ENCODE results near the gene RAB8A.
A peak's percentile ranks its signal among the peaks of the same experiment; 100 is the strongest.
"Not testable (repeated sequence)": the region's sequence is repeated elsewhere in the genome, so short reads cannot be mapped to it uniquely, and the experiment has no call there.

Gene RAB8A

GRCh38 chr19:16112778-16113177, 1.1 kb downstream of the RAB8A start:
- DNase-seq (ENCODE audit: low read depth) = peak; percentile 91

DNA sequence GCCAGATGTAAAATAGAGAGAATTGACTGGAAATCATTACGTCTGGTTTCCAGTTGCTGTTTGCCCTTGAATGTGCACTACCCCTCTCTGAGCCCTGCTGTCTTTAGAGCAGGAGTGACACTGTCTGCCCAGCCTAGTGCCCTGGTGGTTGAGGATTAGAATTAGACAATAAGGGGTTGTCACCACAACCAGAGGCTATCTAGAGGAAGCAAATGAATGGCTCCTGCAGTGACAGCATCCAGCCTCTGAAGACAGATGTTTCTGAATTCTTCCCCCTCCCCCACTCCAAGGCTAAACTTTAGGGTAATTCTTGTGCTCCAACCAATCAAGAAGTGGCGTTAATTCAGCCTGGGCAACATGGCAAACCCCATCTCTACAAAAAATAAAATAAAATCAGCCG, 2.0 kb downstream of the RAB8A start:
- peak; percentile 73 for DNase-seq (ENCODE audit: low read depth)

- DNase-seq (ENCODE audit: low read depth) = no peak
Observed at GRCh38 chr19:16115301-16116039, 3.8 kb downstream of the RAB8A start.

GRCh38 chr19:16116067-16116466, 4.4 kb downstream of the RAB8A start:
- DNase-seq (ENCODE audit: low read depth) = no peak

DNA sequence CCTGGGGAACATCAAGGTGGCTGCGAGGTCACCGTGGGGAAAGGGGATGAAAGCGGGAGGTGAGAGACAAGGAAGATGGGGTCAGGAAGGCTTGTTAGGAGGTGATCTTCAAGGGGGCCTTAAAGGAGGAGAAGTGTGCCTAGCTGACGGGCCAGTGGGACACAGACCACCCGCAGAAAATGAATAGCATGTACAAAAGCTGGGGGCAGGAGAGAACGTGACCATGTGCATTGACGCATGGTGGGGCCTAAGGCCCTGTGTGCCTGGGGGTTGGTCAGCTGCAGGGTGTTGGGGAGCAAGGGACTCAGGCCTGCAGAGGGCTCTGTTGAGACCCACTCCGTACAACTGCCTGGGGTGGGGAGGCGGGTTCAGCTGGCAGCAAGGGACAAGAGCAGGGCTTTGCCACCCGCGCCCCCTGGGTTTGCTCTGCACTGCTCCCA, 5.9 kb downstream of the RAB8A start:
- DNase-seq (ENCODE audit: low read depth) = no peak

- no peak for DNase-seq (ENCODE audit: low read depth)
Observed at GRCh38 chr19:16118489-16119033, 6.9 kb downstream of the RAB8A start.

DNA sequence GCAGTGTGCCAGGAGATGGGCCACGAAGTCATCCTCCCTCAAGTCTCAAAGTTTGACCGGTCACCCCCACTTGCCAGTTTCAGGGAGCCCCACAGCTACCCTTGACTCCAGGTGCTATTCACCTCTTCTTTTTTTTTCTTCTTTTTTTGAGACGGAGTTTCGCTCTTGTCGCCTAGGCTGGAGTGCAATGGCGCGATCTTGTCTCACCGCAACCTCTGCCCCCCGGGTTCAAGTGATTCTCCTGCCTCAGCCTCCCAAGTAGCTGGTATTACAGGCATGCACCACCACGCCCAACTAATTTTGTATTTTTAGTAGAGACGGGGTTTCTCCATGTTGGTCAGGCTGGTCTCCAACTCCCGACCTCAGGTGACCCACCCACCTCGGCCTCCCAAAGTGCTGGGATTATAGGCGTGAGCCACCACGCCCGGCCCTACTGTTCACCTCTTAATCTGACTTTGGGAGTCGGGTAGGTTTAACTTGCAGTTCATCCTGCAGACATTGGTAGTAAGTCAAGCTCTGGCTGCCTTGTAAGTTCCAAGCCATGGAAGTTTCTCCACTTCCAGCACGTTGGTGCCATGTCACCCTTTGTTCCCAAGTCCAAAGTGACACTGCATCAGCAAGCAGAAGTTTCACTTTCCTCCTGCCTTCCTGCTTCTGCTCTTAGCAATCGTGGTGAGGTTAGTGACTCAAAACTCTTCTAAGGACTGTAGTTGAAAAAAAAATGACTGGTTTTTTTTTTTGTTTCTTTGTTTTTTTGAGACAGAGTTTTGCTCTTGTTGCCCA, 7.6 kb downstream of the RAB8A start:
- not testable (repeated sequence) for DNase-seq (ENCODE audit: low read depth)

GRCh38 chr19:16121141-16121540, 9.5 kb downstream of the RAB8A start:
- no peak for DNase-seq (ENCODE audit: low read depth)

- DNase-seq (ENCODE audit: low read depth) = no peak
Observed at GRCh38 chr19:16121967-16122366, 10.3 kb downstream of the RAB8A start.

- DNase-seq (ENCODE audit: low read depth) = no peak
Observed at GRCh38 chr19:16124953-16125352, 13.3 kb downstream of the RAB8A start.

GRCh38 chr19:16125737-16126495, 14.2 kb downstream of the RAB8A start:
- no peak for DNase-seq (ENCODE audit: low read depth)

DNA sequence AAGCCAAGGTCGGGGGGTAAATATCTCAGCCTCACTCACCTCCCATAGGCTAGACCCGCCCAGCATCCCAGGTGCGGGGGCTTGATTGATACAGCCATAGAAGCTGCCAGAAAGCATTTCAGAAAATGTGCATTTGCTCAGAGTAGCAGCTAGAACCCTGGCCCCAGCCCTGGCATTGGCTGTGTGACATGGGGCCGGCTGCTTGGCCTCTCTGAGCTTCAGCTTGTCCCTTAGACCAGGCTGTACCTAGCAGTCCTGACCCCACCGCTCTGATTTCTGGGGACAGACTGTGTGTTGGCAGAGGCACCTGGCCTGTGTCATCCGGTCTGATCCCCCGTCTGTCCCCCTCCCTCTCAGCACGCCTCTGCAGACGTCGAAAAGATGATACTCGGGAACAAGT, 15.4 kb downstream of the RAB8A start:
- DNase-seq (ENCODE audit: low read depth) = no peak

- DNase-seq (ENCODE audit: low read depth) = no peak
Observed at GRCh38 chr19:16127776-16128371, 16.2 kb downstream of the RAB8A start.

- DNase-seq (ENCODE audit: low read depth) = no peak
Observed at GRCh38 chr19:16131648-16132047, 20.0 kb downstream of the RAB8A start.

DNA sequence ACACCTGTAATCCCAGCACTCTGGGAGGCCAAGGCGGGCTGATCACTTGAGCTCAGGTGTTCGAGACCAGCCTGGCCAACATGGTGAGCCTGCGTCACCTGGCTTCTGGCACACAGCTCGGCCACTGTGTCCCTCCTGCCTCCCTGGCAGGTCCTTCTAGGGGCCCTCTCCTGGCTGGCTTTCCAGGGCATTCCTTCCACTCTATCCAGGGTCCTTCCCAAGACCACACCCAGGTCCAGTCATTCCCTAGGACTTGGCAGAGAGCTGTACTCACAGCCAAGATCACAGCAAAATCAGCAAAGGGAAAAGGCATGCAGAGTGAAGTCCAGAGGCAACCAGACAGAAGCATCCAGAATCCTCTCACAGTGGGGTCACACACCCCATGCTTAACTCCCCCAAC, 22.1 kb downstream of the RAB8A start:
- DNase-seq (ENCODE audit: low read depth) = no peak

GRCh38 chr19:16134510-16134909, 22.8 kb downstream of the RAB8A start:
- DNase-seq (ENCODE audit: low read depth) = no peak

DNA sequence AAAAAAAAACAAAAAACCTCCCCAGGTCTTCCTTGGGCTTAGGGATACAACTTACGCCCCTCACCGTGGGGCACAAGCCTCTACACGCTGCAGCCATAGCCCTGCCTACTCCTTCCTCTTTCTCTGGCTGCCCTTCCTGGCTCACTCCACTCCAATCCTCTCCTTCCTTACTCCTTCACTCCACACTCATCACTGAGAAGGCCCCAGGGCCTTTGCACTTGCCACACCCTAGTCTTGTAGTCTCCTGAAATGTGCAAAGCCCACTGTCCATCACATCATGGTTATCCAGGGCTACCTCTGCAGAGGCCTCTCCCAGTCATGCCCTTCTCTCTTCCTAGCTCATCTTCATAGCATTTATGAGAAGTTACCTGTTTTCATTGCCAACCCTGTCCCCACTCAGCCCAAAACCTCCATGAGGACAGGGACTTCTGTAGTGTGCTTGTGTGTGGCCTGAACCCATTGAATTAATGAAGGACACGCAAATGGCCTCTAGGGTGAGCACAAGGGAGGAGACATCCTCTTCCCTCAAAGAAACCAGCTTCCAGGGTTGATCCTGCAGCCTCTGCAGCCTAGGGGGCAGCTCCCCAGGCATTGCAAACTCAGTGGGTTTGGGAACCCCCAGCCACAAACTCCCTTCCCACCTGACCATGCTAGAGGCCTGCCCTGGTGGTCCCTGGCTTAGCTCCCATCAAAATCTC, 23.9 kb downstream of the RAB8A start:
- no peak for DNase-seq (ENCODE audit: low read depth)

- DNase-seq (ENCODE audit: low read depth) = no peak
Observed at GRCh38 chr19:16136185-16136999, 24.7 kb downstream of the RAB8A start.

GRCh38 chr19:16139752-16140151, 28.1 kb downstream of the RAB8A start:
- DNase-seq (ENCODE audit: low read depth) = peak; percentile 100

DNA sequence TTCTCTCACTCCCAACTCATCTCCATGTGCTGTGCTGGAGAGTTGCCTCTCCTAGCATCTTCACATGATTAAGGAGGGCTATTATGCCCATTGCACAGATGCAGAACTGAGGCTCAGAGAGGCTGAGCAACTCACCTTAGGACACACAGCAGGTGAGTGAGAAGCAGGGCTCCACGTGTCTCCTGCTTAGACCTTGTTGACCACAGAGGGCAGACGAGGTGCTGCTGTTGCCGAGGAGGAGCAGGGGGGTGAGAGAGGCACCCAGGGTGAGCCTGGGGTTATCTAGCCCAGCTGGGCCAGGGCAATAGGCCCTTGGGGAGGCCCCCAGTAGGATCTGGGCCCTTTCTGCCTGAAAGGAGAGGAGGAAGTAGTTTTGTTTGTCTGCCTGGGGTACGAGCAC, 29.4 kb downstream of the RAB8A start:
- peak; percentile 82 for DNase-seq (ENCODE audit: low read depth)

Measured in CMK (cell line).